Gastroesophageal sphincter (tissue), 3 donors: Measurements from ENCODE around the gene CCT8.

Experiments
- EP300 ChIP-seq: sonication (generic); formaldehyde crosslinking; IDR thresholded peaks from one replicate; pipeline ENCODE4 v1.6.1; 2017; ENCODE audit warnings: antibody characterized with exemption, mild to moderate bottlenecking
- POLR2A ChIP-seq, 2 donors: fragments of 450-650 bp; IDR thresholded peaks; one replicate each; pipeline ENCODE4 v1.6.1; 2017; ENCODE audit warnings: antibody characterized with exemption in 2 of 2, mild to moderate bottlenecking in 2 of 2, moderate library complexity in 1 of 2
- POLR2AphosphoS5 ChIP-seq: sonication (generic); formaldehyde crosslinking; IDR thresholded peaks from one replicate; pipeline ENCODE4 v1.6.1; 2017; ENCODE audit warnings: antibody characterized with exemption
- TF ChIP-seq, protein P1 (sequence below), 4 experiments: fragments of 200-600 bp in 2 of 4; fragments of 450-650 bp in 2 of 4; sonication (generic) in 1 of 4; IDR thresholded peaks; one replicate each; pipeline ENCODE4 v1.5.1; 2017 to 2019; ENCODE audit warnings: antibody characterized with exemption in 4 of 4, mild to moderate bottlenecking in 2 of 4, moderate library complexity in 2 of 4

DNA sequence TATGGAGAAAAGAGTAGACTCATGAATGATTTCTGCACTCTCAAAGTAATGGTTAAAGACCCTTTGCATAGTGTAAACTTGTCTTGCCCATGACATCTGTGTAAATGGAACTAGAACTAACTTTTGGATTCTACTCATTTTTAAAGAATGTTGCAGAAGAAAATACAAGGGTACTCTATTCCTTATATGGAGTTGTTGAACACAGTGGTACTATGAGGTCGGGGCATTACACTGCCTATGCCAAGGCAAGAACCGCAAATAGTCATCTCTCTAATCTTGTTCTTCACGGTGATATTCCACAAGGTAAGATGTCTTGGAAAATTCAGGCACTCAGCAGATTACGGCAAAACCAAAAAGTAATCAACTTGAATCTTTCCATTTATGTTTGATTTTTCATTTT is 19.8 kb downstream of the CCT8 start:
- TF ChIP-seq, protein P1, sequence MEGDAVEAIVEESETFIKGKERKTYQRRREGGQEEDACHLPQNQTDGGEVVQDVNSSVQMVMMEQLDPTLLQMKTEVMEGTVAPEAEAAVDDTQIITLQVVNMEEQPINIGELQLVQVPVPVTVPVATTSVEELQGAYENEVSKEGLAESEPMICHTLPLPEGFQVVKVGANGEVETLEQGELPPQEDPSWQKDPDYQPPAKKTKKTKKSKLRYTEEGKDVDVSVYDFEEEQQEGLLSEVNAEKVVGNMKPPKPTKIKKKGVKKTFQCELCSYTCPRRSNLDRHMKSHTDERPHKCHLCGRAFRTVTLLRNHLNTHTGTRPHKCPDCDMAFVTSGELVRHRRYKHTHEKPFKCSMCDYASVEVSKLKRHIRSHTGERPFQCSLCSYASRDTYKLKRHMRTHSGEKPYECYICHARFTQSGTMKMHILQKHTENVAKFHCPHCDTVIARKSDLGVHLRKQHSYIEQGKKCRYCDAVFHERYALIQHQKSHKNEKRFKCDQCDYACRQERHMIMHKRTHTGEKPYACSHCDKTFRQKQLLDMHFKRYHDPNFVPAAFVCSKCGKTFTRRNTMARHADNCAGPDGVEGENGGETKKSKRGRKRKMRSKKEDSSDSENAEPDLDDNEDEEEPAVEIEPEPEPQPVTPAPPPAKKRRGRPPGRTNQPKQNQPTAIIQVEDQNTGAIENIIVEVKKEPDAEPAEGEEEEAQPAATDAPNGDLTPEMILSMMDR (IDR thresholded peaks at IDR 0.05), result no peak
- TF ChIP-seq EP300 (no peak), POLR2AphosphoS5 (no peak), POLR2A (IDR thresholded peaks at IDR 0.05) (no peak)
